CD8-positive, alpha-beta memory T cell (primary cell): ENCODE data around the gene ABCG8. TPM values are rescaled to one million over a fixed set of nuclear protein-coding genes. Genes with fewer than 3 reads are reported as not detected.

Source experiments
- CTCF ChIA-PET: fragments of 350-600 bp; sonication (Branson Sonifier 250); formaldehyde crosslinking; loops from one replicate; lab custom pipeline; 2021; ENCODE audit warnings: antibody characterized with exemption; lab: Charles Lee
- POLR2A ChIA-PET: fragments of 350-600 bp; sonication (Branson Sonifier 250); formaldehyde crosslinking; loops from one replicate; lab custom pipeline; 2021; ENCODE audit warnings: antibody characterized with exemption; lab: Charles Lee
- DNase-seq, 5 donors: peaks; one replicate each; pipeline versions ENCODE4 v3.0.0 to v3.0.0-alpha.2; 2020 to 2022; ENCODE audit warnings: mixed read lengths in 1 of 5
- H3K27ac ChIP-seq: one replicate; pipeline ENCODE4 v1.7.0; 2013; ENCODE audit warnings: low read depth, mild to moderate bottlenecking, low read length, moderate library complexity
- H3K27me3 ChIP-seq: 2 replicates; pipeline ENCODE4 v1.7.0; 2013; ENCODE audit warnings: low read length, mild to moderate bottlenecking; ENCODE audit not compliant: insufficient read depth, poor library complexity, severe bottlenecking
- H3K36me3 ChIP-seq: 2 replicates; pipeline ENCODE4 v1.7.0; 2013; ENCODE audit warnings: mild to moderate bottlenecking, low read length, moderate library complexity; ENCODE audit not compliant: insufficient read depth
- H3K4me1 ChIP-seq: 2 replicates; pipeline ENCODE4 v1.7.0; 2013; ENCODE audit warnings: mild to moderate bottlenecking, low read length, moderate library complexity; ENCODE audit not compliant: insufficient read depth
- H3K4me3 ChIP-seq: 2 replicates; pipeline ENCODE4 v1.7.0; 2013; ENCODE audit warnings: mild to moderate bottlenecking, low read length
- H3K9me3 ChIP-seq: 2 replicates; pipeline ENCODE4 v1.7.0; 2013; ENCODE audit warnings: mild to moderate bottlenecking, low read length
- H3K27ac Mint-ChIP-seq, 8 donors: one replicate each; pipeline ENCODE4 v1.8.0; 2020 to 2021; ENCODE audit warnings: mixed read lengths in 8 of 8, mild to moderate bottlenecking in 6 of 8, inconsistent platforms in 3 of 8, moderate library complexity in 3 of 8
- H3K27me3 Mint-ChIP-seq, 2 donors: one replicate each; pipeline ENCODE4 v1.8.0; 2020 to 2021; ENCODE audit warnings: mixed read lengths in 2 of 2, mild to moderate bottlenecking in 1 of 2, moderate library complexity in 1 of 2
- H3K36me3 Mint-ChIP-seq, 3 donors: one replicate each; pipeline ENCODE4 v1.8.0; 2020 to 2021; ENCODE audit warnings: mixed read lengths in 3 of 3, inconsistent platforms in 1 of 3, mild to moderate bottlenecking in 1 of 3
- H3K4me1 Mint-ChIP-seq, 3 donors: one replicate each; pipeline ENCODE4 v1.8.0; 2020 to 2021; ENCODE audit warnings: mixed read lengths in 3 of 3, inconsistent platforms in 1 of 3, mild to moderate bottlenecking in 1 of 3
- H3K4me3 Mint-ChIP-seq, 7 donors: one replicate each; pipeline ENCODE4 v1.8.0; 2020 to 2021; ENCODE audit warnings: mixed read lengths in 7 of 7, mild to moderate bottlenecking in 6 of 7, moderate library complexity in 4 of 7, inconsistent platforms in 2 of 7
- H3K9me3 Mint-ChIP-seq, 5 donors: one replicate each; pipeline ENCODE4 v1.8.0; 2020 to 2022; ENCODE audit warnings: mixed read lengths in 5 of 5, mild to moderate bottlenecking in 3 of 5, moderate library complexity in 2 of 5, inconsistent platforms in 1 of 5
- polyA plus RNA-seq: library from polyadenylated mRNA; unstranded; fragments of 300-500 nt; fragmentation: Illumina TruSeq; gene quantifications from one replicate; pipeline ENCODE4 v1.2.3, GENCODE V29; 2021
- total RNA-seq, 2 experiments: library from RNA; stranded (reverse); gene quantifications; one replicate each; pipeline ENCODE4 v1.2.3, GENCODE V29; 2021

The ABCG8 gene
- total and polyA plus RNA-seq, 3 experiments from 2014 or later: not detected

GRCh38 chr2:43842866-43843226 lies 4.1 kb downstream of the ABCG8 start:
- no peaks in the 10 kb centered on the region for H3K9me3 ChIP-seq
- Mint-ChIP-seq H3K36me3 (no peaks in the 10 kb centered on the region), H3K27me3 (peaks cover 6% of the 10 kb centered on the region in 2 donors), H3K4me1 (no peaks in the 10 kb centered on the region), H3K4me3 (no peak overlapping the region), H3K27ac (no peak overlapping the region), H3K9me3 (no peaks in the 10 kb centered on the region)
- ChIA-PET CTCF (no interaction called here), POLR2A (interaction anchor here (0.6 kb wide), 1 partner anchor 412 kb away, joined by 3 read pairs; no protein-coding TSS in a partner anchor)
- H3K27ac ChIP-seq: no peak overlapping the region
- H3K4me1 ChIP-seq: no peaks in the 10 kb centered on the region
- H3K4me3 ChIP-seq: no peak overlapping the region
- H3K36me3 ChIP-seq: no peaks in the 10 kb centered on the region
- DNase-seq: no peak
- no peaks in the 10 kb centered on the region for H3K27me3 ChIP-seq

GRCh38 chr2:43845181-43845580 lies 6.4 kb downstream of the ABCG8 start:
- Histone ChIP-seq H3K27ac (no peak overlapping the region), H3K36me3 (no peaks in the 10 kb centered on the region), H3K4me3 (no peak overlapping the region), H3K9me3 (no peaks in the 10 kb centered on the region), H3K27me3 (no peaks in the 10 kb centered on the region), H3K4me1 (no peaks in the 10 kb centered on the region)
- H3K4me1 Mint-ChIP-seq: no peaks in the 10 kb centered on the region
- H3K4me3 Mint-ChIP-seq: no peak overlapping the region
- H3K27ac Mint-ChIP-seq: no peak overlapping the region
- peaks cover 9 to 16% of the 10 kb centered on the region in 2 donors for H3K27me3 Mint-ChIP-seq
- ChIA-PET CTCF (no interaction called here), POLR2A (no interaction called here)
- no peaks in the 10 kb centered on the region for H3K36me3 Mint-ChIP-seq
- no peak for DNase-seq
- no peaks in the 10 kb centered on the region for H3K9me3 Mint-ChIP-seq

DNA sequence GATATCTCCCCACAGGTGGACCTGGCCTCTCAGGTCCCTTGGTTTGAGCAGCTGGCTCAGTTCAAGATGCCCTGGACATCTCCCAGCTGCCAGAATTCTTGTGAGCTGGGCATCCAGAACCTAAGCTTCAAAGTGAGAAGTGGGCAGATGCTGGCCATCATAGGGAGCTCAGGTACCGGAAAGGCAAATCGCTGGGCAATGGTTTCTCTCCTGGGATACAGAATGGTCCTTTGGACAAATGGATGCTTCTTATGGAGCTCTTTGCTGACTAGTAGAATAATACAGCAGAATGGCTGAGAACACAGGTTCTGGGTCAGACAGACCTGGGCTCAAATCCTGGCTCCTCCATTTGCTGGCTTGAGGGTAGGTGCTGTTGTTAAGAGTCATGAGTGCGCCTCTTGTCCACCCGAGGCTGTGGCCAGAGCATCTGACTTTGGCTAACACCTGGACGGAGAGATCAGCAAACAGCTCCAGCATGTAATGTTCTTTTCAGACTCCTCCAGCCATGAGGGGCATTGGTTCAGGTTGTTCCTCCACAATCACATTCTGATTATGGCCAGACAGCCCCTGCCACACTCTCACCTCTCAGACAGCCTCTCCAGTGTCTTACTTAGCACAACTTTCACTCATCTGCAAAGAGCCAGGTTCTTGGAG lies 7.5 kb downstream of the ABCG8 start:
- DNase-seq: no peak
- Histone ChIP-seq H3K27me3 (no peaks in the 10 kb centered on the region), H3K4me3 (no peak overlapping the region), H3K9me3 (no peaks in the 10 kb centered on the region), H3K36me3 (no peaks in the 10 kb centered on the region), H3K27ac (no peak overlapping the region), H3K4me1 (no peaks in the 10 kb centered on the region)
- Mint-ChIP-seq H3K4me3 (no peak overlapping the region), H3K27ac (no peak overlapping the region), H3K9me3 (no peaks in the 10 kb centered on the region), H3K27me3 (peaks cover 9 to 21% of the 10 kb centered on the region in 2 donors), H3K4me1 (no peaks in the 10 kb centered on the region), H3K36me3 (no peaks in the 10 kb centered on the region)
- ChIA-PET CTCF (no interaction called here), POLR2A (no interaction called here)

- no peaks in the 10 kb centered on the region for H3K4me1 ChIP-seq
- no peak overlapping the region for H3K4me3 ChIP-seq
- H3K4me1 Mint-ChIP-seq: no peaks in the 10 kb centered on the region
- DNase-seq: no peak
- ChIA-PET POLR2A (no interaction called here), CTCF (no interaction called here)
- no peak overlapping the region for H3K4me3 Mint-ChIP-seq
- H3K9me3 Mint-ChIP-seq: no peaks in the 10 kb centered on the region
- H3K27me3 Mint-ChIP-seq: peaks cover 9 to 35% of the 10 kb centered on the region in 2 donors
- H3K27ac Mint-ChIP-seq: no peak overlapping the region
- H3K27ac ChIP-seq: no peak overlapping the region
- H3K36me3 Mint-ChIP-seq: no peaks in the 10 kb centered on the region
- no peaks in the 10 kb centered on the region for H3K36me3 ChIP-seq
- no peaks in the 10 kb centered on the region for H3K9me3 ChIP-seq
- no peaks in the 10 kb centered on the region for H3K27me3 ChIP-seq
Measured at GRCh38 chr2:43848214-43848613, 9.4 kb downstream of the ABCG8 start.

DNA sequence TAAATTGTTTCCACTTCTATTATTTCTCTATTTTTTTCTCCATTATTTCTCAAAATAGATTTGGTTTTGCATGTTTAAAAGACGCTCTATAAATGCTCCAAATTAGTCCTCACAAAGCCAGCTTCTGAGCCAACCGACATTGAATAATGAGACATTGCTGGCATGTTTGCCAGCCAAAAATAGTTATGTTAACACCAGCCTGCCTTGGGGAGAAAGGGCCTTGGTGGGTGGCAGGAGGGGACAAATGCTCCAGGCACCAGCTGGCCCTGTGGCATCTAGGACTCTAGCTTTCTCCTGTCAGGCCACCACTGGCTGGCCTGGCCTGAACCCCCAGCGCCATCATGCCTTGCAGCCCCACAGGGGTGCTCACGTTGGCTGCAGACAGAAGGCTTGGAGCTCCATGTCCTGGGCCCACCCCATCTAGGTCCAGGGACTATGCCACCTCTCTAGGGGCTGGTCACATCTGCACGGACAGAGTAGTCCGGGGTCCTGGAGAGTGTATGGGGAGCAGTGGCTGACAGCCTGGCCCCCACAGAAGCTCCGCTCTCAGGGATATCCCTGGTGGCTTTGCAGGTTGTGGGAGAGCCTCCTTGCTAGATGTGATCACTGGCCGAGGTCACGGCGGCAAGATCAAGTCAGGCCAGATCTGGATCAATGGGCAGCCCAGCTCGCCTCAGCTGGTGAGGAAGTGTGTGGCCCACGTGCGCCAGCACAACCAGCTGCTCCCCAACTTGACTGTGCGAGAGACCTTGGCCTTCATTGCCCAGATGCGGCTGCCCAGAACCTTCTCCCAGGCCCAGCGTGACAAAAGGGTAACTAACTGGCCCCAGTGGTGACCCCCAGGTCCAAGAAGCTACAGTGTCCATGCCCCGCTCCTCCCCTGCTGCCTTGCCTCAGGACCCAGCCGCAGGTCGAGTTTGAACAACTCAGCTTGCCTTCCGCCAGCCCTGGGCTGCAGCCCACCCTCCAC lies 12.5 kb downstream of the ABCG8 start:
- H3K4me1 Mint-ChIP-seq: no peaks in the 10 kb centered on the region
- H3K4me1 ChIP-seq: no peaks in the 10 kb centered on the region
- ChIA-PET CTCF (no interaction called here), POLR2A (no interaction called here)
- H3K27me3 Mint-ChIP-seq: peaks cover 11 to 55% of the 10 kb centered on the region in 2 donors
- H3K27ac ChIP-seq: no peak overlapping the region
- H3K9me3 ChIP-seq: no peaks in the 10 kb centered on the region
- no peak overlapping the region for H3K4me3 ChIP-seq
- no peaks in the 10 kb centered on the region for H3K9me3 Mint-ChIP-seq
- no peak overlapping the region for H3K4me3 Mint-ChIP-seq
- DNase-seq: no peak
- H3K27ac Mint-ChIP-seq: no peak overlapping the region
- H3K36me3 Mint-ChIP-seq: no peaks in the 10 kb centered on the region
- no peaks in the 10 kb centered on the region for H3K27me3 ChIP-seq
- no peaks in the 10 kb centered on the region for H3K36me3 ChIP-seq

DNA sequence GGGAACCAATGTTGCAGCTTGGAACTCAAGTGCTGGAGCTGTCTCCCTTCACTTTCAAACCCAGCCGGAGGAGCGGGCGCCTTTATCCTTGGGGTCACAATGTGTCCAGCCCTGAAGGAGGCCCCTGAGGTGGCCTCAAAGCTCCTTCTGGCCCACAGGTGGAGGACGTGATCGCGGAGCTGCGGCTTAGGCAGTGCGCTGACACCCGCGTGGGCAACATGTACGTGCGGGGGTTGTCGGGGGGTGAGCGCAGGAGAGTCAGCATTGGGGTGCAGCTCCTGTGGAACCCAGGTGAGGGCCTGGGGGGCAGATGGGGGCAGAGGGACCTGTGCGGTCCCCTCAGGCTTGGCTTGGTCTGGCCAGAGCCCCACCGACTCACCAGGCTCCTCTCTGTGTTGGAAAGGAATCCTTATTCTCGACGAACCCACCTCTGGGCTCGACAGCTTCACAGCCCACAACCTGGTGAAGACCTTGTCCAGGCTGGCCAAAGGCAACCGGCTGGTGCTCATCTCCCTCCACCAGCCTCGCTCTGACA lies 13.5 kb downstream of the ABCG8 start:
- Mint-ChIP-seq H3K4me3 (no peak overlapping the region), H3K27me3 (peaks cover 8 to 57% of the 10 kb centered on the region in 2 donors), H3K4me1 (no peaks in the 10 kb centered on the region), H3K27ac (no peak overlapping the region), H3K9me3 (no peaks in the 10 kb centered on the region), H3K36me3 (no peaks in the 10 kb centered on the region)
- ChIA-PET CTCF (interaction anchor here (0.6 kb wide), 1 partner anchor 40 kb away, joined by 4 read pairs; no protein-coding TSS in a partner anchor), POLR2A (no interaction called here)
- Histone ChIP-seq H3K36me3 (no peaks in the 10 kb centered on the region), H3K4me3 (no peak overlapping the region), H3K9me3 (no peaks in the 10 kb centered on the region), H3K27ac (no peak overlapping the region), H3K4me1 (no peaks in the 10 kb centered on the region), H3K27me3 (no peaks in the 10 kb centered on the region)
- no peak for DNase-seq

- Histone ChIP-seq H3K27me3 (no peaks in the 10 kb centered on the region), H3K36me3 (no peaks in the 10 kb centered on the region), H3K4me3 (no peak overlapping the region), H3K9me3 (no peaks in the 10 kb centered on the region), H3K4me1 (no peaks in the 10 kb centered on the region), H3K27ac (no peak overlapping the region)
- no peaks in the 10 kb centered on the region for H3K36me3 Mint-ChIP-seq
- H3K9me3 Mint-ChIP-seq: no peaks in the 10 kb centered on the region
- H3K4me3 Mint-ChIP-seq: no peak overlapping the region
- H3K27ac Mint-ChIP-seq: no peak overlapping the region
- H3K4me1 Mint-ChIP-seq: no peaks in the 10 kb centered on the region
- ChIA-PET CTCF (interaction anchor here (0.7 kb wide), 1 partner anchor 10 kb away, joined by 3 read pairs; no protein-coding TSS in a partner anchor), POLR2A (no interaction called here)
- H3K27me3 Mint-ChIP-seq: peaks cover 12 to 51% of the 10 kb centered on the region in 2 donors
- DNase-seq: no peak
Measured at GRCh38 chr2:43853141-43854081, 14.6 kb downstream of the ABCG8 start.
